Stomach (tissue), 9 donors: ENCODE measurements around the gene AKR1C2. TPM values are rescaled to one million over a fixed set of nuclear protein-coding genes. Genes with fewer than 3 reads are reported as not detected.
"Not testable (repeated sequence)": the region's sequence is repeated elsewhere in the genome, so short reads cannot be mapped to it uniquely, and the experiment has no call there.

Experiments used
- DNase-seq, 2 donors: peaks; one replicate each; pipeline versions ENCODE4 v3.0.0 to v3.0.0-alpha.2; 2013 to 2019
- H3K27ac ChIP-seq, 5 donors: fragments of 200-600 bp in 4 of 5; sonication (generic) in 4 of 5; one replicate each; pipeline ENCODE4 v1.5.1; 2013 to 2019; ENCODE audit warnings: mild to moderate bottlenecking in 1 of 5, moderate library complexity in 1 of 5
- H3K27me3 ChIP-seq, 3 donors: fragments of 200-600 bp; sonication (generic); one replicate each; pipeline ENCODE4 v1.5.1; 2017 to 2019; ENCODE audit warnings: mixed run types in 1 of 3
- H3K36me3 ChIP-seq, 4 donors: fragments of 200-600 bp; sonication (generic); 1 replicate in 3 of 4; 2 replicates in 1 of 4; pipeline ENCODE4 v1.5.1; 2016 to 2019
- H3K4me1 ChIP-seq, 4 donors: fragments of 200-600 bp; sonication (generic); one replicate each; pipeline ENCODE4 v1.5.1; 2016 to 2019
- H3K4me3 ChIP-seq, 4 donors: fragments of 200-600 bp; sonication (generic) in 3 of 4; one replicate each; pipeline ENCODE4 v1.5.1; 2016 to 2019; ENCODE audit warnings: mild to moderate bottlenecking in 1 of 4
- H3K9me3 ChIP-seq, 4 donors: fragments of 200-600 bp; sonication (generic); one replicate each; pipeline ENCODE4 v1.5.1; 2016 to 2019
- EP300 ChIP-seq: sonication (generic); formaldehyde crosslinking; IDR thresholded peaks from one replicate; pipeline ENCODE4 v1.6.1; 2017; ENCODE audit warnings: antibody characterized with exemption
- POLR2A ChIP-seq, 4 donors: fragments of 450-650 bp; IDR thresholded peaks; one replicate each; pipeline ENCODE4 v1.6.1; 2016; ENCODE audit warnings: antibody characterized with exemption in 4 of 4, control low read depth in 2 of 4, mild to moderate bottlenecking in 1 of 4, moderate library complexity in 1 of 4
- POLR2AphosphoS5 ChIP-seq, 3 donors: sonication (generic); formaldehyde crosslinking; IDR thresholded peaks; one replicate each; pipeline ENCODE4 v1.6.1; 2016; ENCODE audit warnings: antibody characterized with exemption in 3 of 3
- WGBS, 5 donors: extraction: QIAGEN DNeasy Blood & Tissue Kit in 3 of 5; methylation state at CpG; one replicate each; pipeline versions ENCODE4 v1.1.5 to v1.1.7; 2013 to 2018; 5-methylcytosine and 5-hydroxymethylcytosine counted together
- intact Hi-C: fragments of 100-400 bp; cut with DNase I; formaldehyde crosslinking; loops from one replicate; pipeline ENCODE4 v1.15.1; 2023; ENCODE audit warnings: low total_unique reads
- polyA plus RNA-seq, 3 donors: library from polyadenylated mRNA; stranded (reverse); fragments of 200-250 nt; gene quantifications; one replicate each; pipeline ENCODE4 v1.2.3, GENCODE V29; 2013
- total RNA-seq, 5 donors: library from RNA; depleted of rRNA; stranded (reverse); fragments of >200 nt; gene quantifications; one replicate each; pipeline versions ENCODE4 v1.1.0 to v1.2.3, GENCODE V29; 2014 to 2016
- TF ChIP-seq, protein P1 (sequence below), 7 experiments: fragments of 450-650 bp in 4 of 7; fragments of 200-600 bp in 3 of 7; sonication (generic) in 3 of 7; IDR thresholded peaks; one replicate each; pipeline ENCODE4 v1.5.1; 2016 to 2019; ENCODE audit warnings: antibody characterized with exemption in 7 of 7, control low read depth in 2 of 7, mild to moderate bottlenecking in 1 of 7
- donor health status: healthy with polysubstance abuse.
- donor health status: Bipolar disorder and iron deficiency.
- donor health status: healthy.

Gene AKR1C2
- total and polyA plus RNA-seq, 8 donors, result 30.4 to 507 (median 63.1) TPM

DNA sequence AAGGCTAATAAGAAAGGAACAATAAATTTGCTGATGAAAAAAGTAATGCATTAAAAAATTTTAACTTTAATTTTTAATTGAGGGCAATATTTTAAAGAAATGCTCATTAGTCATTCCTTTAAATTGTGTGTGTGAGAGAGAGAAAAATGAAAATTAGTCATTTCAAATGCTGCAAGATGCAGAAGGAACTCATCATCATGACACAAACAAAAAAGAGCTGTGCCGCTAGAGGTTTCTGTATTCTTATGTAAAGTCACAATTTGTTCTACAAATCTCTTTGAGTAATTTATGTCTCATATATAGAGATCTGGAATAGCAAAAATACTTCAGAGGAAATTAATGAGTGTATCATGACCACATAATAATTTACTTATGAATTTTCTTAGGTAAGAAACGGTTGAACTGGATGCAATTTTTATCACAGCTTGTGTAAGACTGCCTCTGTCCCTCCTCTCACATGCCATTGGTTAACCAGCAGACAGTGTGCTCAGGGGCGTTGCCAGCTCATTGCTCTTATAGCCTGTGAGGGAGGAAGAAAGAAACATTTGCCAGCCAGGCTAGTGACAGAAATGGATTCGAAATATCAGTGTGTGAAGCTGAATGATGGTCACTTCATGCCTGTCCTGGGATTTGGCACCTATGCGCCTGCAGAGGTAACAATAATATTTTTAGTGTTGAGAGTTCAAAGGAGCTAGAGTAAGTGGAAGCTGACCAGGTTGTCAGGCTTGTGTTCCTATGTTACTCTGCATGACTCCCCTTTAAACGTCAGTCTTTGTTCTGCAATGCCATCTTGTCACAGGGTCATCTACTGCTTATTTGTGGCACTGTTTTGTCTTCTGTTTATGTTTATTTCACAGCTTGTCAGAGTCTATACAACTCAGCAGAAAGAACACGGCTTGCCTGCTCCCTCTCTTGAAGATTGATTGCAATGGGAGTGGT is 40.5 kb downstream of the AKR1C2 start, which contains the start of gene AKR1C1:
Gene AKR1C1, plus strand, starts transcription at position 540 of the 939 bp plus-strand sequence. Its CDS starts 30 bp downstream, at position 570.
- H3K27ac ChIP-seq, result peak within 1 kb of the TSS in 4 of 5 donors; percentile 10 to 68 (median 40)
- H3K4me3 ChIP-seq, result peak within 1 kb of the TSS; percentile 30 to 43 (median 37)
- H3K9me3 ChIP-seq, H3K27me3 ChIP-seq, intact Hi-C loops: not testable (repeated sequence)
- H3K36me3 ChIP-seq, result peaks cover 0 to 10% (median 2%) of the 10 kb centered on the region in 4 donors
- DNase-seq, result peak in 1 of 2 donors; percentile 52
- WGBS, 5 donors, result 26 to 47% (median 32%) methylated on average over 4 to 7 of the region's 7 CpGs
- peaks cover 0 to 17% (median 2%) of the 10 kb centered on the region in 4 donors for H3K4me1 ChIP-seq
- TF ChIP-seq POLR2AphosphoS5 (IDR thresholded peaks at IDR 0.05), result peak; percentile 10 to 89 (median 87)

DNA sequence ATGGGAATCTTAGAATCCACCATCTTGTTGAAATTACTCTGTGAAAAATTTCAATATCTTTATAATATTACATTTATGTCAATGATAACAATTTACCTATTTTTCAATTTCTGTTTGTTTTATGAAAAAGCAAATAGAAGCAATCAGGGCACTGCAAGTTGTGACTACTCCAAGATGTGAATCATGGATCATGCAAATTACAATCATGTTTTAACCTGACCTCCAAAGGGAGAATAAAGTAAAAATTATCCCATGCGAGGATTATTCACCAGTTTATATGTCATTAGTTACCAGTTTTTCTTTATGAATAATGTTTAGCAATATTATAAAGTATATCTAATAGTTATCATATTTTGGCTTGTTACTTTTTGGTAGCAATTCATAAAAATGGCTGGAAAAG is 41.3 kb downstream of the AKR1C2 start:
- H3K36me3 ChIP-seq, H3K27me3 ChIP-seq, intact Hi-C loops, DNase-seq, H3K9me3 ChIP-seq, H3K27ac ChIP-seq, H3K4me3 ChIP-seq: not testable (repeated sequence)
- 54 to 69% (median 64%) methylated on average over 1 of the region's 1 CpG for WGBS, 5 donors
- peaks cover 0 to 17% (median 2%) of the 10 kb centered on the region in 4 donors for H3K4me1 ChIP-seq

DNA sequence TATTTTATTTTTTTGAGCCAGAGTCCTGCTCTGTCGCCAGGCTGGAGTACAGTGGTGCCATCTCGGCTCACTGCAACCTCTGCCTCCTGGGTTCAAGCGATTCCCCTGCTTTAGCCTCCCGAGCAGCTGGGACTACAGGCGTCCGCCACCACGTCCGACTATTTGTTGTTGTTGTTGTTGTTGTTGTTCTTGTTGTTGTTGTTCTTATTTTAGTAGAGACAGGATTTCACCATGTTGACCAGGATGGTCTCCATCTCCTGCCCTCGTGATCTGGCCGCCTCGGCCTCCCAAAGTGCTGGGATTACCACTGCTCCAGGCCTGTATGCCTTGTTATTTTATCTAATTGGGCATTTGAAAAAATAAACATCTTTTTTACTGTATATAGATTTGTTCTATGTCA is 42.1 kb downstream of the AKR1C2 start:
- intact Hi-C loops, H3K9me3 ChIP-seq, DNase-seq, H3K27me3 ChIP-seq, H3K36me3 ChIP-seq, H3K27ac ChIP-seq, H3K4me3 ChIP-seq: not testable (repeated sequence)
- WGBS, 5 donors, result 90 to 97% (median 95%) methylated on average over 11 of the region's 11 CpGs
- H3K4me1 ChIP-seq, result peaks cover 0 to 17% (median 2%) of the 10 kb centered on the region in 4 donors

DNA sequence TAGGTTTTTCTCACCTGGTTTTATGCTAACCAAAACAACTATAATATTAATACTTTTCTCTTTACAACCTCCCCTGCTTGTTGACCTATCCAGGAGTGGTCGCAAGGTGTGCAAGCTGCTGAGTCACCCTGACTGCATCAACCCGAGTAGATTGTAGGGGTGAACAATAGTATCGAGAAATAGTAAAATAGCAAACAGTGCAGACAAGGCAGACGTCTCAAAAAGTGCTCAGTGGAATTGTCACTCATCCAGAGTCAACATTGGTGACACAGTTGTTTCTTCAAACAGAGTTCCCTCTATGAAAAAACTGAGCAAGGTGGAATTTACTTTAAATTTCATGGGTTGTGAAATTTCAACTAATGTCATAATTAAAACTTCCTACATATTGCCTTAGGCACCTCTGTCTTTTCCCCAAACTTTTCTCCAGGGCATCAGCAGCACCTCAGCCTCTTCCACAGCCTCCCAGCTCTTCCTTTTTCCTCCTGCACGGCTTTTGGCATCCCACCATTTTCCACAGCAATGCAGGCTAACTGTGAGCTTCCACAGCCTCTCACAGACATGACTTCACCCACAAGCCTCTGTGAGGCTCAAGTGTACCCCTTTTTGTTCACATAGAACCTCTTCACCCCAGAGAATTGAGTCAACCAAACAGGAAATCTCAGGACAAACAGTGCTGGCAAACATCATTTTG is 46.6 kb downstream of the AKR1C2 start:
- 30 to 54% (median 42%) methylated on average over 5 of the region's 5 CpGs for WGBS, 5 donors
- H3K36me3 ChIP-seq, intact Hi-C loops, H3K27me3 ChIP-seq, H3K4me1 ChIP-seq, H3K4me3 ChIP-seq, H3K9me3 ChIP-seq: not testable (repeated sequence)
- peak in 1 of 2 donors; percentile 50 for DNase-seq
- H3K27ac ChIP-seq, result peak overlapping the region in 1 of 5 donors; percentile 39

DNA sequence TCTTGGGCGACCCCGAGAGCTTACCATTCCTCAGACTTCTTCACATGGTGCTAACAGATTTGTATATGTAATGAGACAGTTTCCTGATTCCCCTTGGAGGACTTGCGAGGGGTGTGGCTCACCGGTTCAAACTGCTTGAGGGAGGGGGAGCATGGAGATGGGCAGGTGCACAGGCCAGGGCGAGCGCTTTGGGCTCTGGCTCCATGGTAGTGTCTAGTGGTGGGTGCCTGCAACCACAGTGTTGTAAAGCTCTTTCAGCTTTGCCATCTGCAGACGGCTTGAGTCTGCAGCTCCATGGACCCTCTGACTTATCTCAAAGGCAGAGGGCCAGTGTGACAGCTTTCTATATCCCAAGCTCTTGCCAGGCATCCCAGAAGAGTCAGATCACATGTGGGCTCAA is 47.6 kb downstream of the AKR1C2 start:
- H3K36me3 ChIP-seq, DNase-seq, intact Hi-C loops: not testable (repeated sequence)

DNA sequence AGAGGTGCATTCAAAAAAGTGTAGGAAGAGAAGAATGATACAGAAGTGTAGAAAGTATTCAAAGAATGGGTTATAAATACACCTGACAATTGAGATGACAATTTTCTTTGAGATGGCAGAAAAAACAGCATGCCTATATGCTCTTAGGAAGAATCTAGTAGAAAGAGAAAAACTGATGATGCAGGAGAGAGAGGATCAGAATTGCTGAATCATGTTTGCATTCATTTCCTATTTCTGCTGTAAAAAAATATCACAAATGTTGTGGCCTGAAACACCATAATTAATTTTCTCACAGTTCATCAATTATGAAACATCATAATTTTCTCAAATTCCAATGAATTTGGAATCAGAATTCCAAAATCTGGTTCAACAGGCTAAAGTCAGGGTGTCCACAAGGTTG is 50.3 kb downstream of the AKR1C2 start:
- Histone ChIP-seq H3K36me3 (no peaks in the 10 kb centered on the region), H3K9me3 (no peaks in the 10 kb centered on the region), H3K27ac (no peak overlapping the region), H3K4me3 (no peak overlapping the region), H3K4me1 (peaks cover 7 to 37% (median 16%) of the 10 kb centered on the region in 4 donors), H3K27me3 (no peaks in the 10 kb centered on the region)
- intact Hi-C loops, result no loop called here
- TF ChIP-seq POLR2A (IDR thresholded peaks at IDR 0.05) (no peak), EP300 (no peak), POLR2AphosphoS5 (IDR thresholded peaks at IDR 0.05) (no peak)
- TF ChIP-seq, protein P1, sequence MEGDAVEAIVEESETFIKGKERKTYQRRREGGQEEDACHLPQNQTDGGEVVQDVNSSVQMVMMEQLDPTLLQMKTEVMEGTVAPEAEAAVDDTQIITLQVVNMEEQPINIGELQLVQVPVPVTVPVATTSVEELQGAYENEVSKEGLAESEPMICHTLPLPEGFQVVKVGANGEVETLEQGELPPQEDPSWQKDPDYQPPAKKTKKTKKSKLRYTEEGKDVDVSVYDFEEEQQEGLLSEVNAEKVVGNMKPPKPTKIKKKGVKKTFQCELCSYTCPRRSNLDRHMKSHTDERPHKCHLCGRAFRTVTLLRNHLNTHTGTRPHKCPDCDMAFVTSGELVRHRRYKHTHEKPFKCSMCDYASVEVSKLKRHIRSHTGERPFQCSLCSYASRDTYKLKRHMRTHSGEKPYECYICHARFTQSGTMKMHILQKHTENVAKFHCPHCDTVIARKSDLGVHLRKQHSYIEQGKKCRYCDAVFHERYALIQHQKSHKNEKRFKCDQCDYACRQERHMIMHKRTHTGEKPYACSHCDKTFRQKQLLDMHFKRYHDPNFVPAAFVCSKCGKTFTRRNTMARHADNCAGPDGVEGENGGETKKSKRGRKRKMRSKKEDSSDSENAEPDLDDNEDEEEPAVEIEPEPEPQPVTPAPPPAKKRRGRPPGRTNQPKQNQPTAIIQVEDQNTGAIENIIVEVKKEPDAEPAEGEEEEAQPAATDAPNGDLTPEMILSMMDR (IDR thresholded peaks at IDR 0.05), result no peak
- DNase-seq, result no peak

More for the DNA sequence above, 47.6 kb downstream of the AKR1C2 start:
- peaks cover 0 to 13% (median 2%) of the 10 kb centered on the region in 4 donors for H3K4me1 ChIP-seq
- not testable (repeated sequence) for H3K9me3 ChIP-seq, H3K4me3 ChIP-seq, H3K27me3 ChIP-seq, H3K27ac ChIP-seq
- WGBS, 5 donors, result 81 to 94% (median 88%) methylated on average over 4 to 6 of the region's 7 CpGs

DNA sequence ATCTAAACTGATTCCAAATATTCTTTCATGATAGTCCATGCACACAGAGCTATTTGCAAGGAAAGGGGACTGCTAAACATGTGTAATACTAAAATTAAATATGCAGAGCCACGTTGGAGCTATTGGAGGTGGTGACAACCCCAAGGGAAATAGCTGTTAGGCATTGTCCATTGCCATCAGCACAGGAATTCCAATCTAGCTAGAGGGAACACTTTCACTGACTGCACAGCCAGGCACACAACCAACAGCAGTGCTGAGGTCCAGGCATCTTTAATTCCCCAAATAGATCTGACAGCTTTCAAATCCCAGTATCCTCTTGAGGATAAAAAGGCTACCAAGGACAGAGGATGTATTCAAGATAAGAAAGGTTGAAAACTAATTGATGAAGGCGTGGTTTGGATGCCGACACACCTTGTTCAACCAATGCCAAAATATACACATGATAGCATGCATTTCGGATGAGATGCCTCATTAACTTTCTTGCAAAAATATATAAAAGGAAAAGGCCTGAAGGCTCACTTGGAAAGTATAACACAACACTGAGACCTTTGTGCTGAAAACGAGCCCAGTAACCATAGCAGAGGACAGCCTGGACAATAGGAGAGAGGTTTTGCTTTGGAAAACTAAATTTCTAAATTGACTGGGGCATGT is 52.0 kb downstream of the AKR1C2 start:
- H3K36me3 ChIP-seq, intact Hi-C loops, DNase-seq, H3K27me3 ChIP-seq, H3K4me3 ChIP-seq, H3K27ac ChIP-seq, H3K9me3 ChIP-seq: not testable (repeated sequence)
- 34 to 63% (median 51%) methylated on average over 5 of the region's 5 CpGs for WGBS, 5 donors
- peaks cover 15 to 55% (median 34%) of the 10 kb centered on the region in 4 donors for H3K4me1 ChIP-seq
